MM.1S (cell line): ENCODE measurements around the gene CLDND2.

ENCODE experiments used
- EZH2phosphoT487 ChIP-seq: fragments of 300-600 bp; sonication (generic); IDR thresholded peaks from 2 replicates; pipeline ENCODE4 v1.6.1; 2018; ENCODE audit warnings: antibody characterized with exemption, low read length
- TF ChIP-seq, protein P1 (sequence below): fragments of 300-600 bp; sonication (generic); IDR thresholded peaks from 2 replicates; pipeline ENCODE4 v1.5.1; 2016; ENCODE audit warnings: antibody characterized with exemption, low read length, mixed read lengths

DNA sequence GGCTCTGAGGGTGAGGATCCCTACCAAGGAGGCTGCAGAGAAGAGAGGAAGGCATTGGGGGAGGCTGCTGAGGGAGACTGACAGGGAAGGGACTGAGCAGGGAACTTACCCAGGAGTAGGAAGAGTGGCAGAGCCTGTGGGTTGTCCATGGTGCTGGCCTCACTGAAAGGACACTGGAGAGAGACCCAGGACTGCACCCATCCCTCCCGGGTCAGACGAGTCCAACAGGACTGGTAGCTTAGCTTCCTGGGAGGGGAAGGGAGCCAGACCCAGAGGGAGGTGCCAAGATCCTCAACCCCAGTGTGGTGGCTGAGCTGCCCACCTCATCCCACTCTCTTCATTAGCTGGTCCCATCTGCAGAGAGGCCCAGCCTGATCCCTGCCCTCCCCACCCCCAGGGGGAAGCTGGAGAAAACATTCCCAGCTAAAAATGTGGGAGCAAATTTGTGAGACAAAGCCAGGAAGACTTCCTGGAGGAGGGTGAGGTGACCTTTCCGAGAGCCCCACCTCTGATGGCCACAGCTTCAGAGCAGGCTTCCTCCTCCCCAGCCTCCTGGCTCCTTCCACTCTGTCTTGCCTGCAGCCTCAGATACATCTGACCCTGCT lies 26.7 kb downstream of the CLDND2 start, which contains the start of gene VSIG10L:
- TF ChIP-seq, protein P1, sequence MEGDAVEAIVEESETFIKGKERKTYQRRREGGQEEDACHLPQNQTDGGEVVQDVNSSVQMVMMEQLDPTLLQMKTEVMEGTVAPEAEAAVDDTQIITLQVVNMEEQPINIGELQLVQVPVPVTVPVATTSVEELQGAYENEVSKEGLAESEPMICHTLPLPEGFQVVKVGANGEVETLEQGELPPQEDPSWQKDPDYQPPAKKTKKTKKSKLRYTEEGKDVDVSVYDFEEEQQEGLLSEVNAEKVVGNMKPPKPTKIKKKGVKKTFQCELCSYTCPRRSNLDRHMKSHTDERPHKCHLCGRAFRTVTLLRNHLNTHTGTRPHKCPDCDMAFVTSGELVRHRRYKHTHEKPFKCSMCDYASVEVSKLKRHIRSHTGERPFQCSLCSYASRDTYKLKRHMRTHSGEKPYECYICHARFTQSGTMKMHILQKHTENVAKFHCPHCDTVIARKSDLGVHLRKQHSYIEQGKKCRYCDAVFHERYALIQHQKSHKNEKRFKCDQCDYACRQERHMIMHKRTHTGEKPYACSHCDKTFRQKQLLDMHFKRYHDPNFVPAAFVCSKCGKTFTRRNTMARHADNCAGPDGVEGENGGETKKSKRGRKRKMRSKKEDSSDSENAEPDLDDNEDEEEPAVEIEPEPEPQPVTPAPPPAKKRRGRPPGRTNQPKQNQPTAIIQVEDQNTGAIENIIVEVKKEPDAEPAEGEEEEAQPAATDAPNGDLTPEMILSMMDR = no peak
- TF ChIP-seq EZH2phosphoT487 = no peak
